AG10803 (cell line): ENCODE measurements around the gene GHRL.

Source experiments
- DNase-seq: peaks from one replicate; pipeline ENCODE4 v3.0.0; 2010; ENCODE audit warnings: low read depth
- H3K4me3 ChIP-seq: 2 replicates; pipeline ENCODE4 v1.5.1; 2011; ENCODE audit warnings: mild to moderate bottlenecking, low read length, control low read depth
- TF ChIP-seq, protein P1 (sequence below): conservative IDR thresholded peaks from 2 replicates; pipeline ENCODE4 v1.5.1; 2011; ENCODE audit warnings: mild to moderate bottlenecking, low read length, control low read depth, inconsistent platforms

Gene GHRL

DNA sequence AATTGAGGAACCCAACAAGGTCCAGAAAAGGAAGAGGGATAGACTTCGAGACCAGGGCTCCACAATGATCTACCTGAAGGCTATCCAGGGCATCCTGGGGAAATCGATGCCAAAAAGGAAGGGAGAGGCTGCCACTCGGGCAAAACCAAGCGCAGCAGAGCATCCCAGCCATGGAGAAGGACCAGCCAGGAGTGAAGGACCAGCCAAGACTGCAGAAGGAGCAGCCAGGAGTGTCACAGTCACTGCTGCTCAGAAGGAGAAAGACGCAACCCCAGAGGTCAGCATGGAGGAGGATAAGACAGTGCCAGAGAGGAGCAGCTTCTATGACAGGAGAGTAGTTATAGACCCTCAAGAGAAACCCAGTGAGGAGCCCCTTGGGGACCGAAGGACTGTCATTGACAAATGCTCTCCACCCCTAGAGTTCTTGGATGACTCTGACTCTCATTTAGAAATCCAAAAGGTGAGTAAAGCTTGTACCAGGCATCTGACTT, 32.5 kb downstream of the GHRL start:
- TF ChIP-seq, protein P1, sequence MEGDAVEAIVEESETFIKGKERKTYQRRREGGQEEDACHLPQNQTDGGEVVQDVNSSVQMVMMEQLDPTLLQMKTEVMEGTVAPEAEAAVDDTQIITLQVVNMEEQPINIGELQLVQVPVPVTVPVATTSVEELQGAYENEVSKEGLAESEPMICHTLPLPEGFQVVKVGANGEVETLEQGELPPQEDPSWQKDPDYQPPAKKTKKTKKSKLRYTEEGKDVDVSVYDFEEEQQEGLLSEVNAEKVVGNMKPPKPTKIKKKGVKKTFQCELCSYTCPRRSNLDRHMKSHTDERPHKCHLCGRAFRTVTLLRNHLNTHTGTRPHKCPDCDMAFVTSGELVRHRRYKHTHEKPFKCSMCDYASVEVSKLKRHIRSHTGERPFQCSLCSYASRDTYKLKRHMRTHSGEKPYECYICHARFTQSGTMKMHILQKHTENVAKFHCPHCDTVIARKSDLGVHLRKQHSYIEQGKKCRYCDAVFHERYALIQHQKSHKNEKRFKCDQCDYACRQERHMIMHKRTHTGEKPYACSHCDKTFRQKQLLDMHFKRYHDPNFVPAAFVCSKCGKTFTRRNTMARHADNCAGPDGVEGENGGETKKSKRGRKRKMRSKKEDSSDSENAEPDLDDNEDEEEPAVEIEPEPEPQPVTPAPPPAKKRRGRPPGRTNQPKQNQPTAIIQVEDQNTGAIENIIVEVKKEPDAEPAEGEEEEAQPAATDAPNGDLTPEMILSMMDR: no peak
- DNase-seq: no peak
- H3K4me3 ChIP-seq: no peak overlapping the region

DNA sequence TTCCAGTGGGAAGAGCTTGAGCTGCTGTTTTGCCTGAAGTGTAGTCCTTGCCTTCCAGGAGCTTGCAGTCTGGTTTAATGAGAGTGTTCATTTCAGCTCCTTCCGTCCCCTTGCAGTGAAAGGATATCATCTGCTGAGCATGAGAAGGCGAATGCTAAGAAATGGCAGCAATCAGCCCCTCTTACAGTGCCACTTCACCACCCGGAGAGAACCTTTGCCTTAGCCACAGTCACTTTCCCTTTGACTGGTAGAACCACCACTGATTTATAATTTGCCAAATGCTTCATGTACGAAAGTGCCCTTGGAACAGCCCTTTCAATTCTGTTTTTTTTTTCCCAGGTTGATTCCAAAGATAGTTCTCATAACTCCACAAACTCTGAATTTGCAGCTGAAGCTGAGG, 32.9 kb downstream of the GHRL start:
- no peak for DNase-seq
- TF ChIP-seq, protein P1: no peak
- no peak overlapping the region for H3K4me3 ChIP-seq

DNA sequence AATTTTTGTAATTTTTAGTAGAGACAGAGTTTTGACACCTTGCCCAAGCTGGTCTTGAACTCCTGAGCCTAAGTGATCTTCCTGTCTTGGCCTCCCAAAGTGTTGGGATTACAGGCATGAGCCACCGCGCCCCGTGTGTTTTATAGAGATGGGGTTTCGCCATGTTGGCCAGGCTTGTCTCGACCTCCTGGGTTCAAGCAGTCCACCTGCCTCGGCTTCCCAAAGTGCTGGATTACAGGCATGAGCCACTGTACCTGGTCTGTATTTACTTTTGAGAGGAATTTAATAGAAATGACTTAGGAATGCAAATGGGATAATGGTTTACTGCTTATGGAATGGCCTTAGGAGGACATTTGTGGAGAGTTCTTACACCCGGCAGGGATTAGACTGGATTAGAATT, 33.7 kb downstream of the GHRL start:
- no peak for DNase-seq
- TF ChIP-seq, protein P1: no peak
- H3K4me3 ChIP-seq: no peak overlapping the region

DNA sequence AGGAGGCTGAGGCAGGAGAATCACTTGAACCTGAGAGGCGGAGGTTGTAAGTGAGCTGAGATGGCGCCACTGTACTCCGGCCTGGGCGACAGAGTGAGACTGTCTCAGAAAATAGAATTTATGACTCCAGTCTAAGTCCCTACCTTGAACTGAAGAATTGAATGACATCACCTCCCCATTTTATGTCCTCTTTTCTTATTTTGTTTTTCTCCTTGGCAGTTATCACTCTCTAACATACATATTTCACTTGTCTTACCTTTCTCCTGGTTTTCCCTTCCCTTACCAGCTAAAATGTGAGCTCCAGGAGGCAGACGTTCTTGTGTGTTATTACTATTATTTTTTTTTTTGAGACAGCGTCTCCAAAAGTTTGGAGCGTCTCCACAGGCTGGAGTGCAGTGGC, 36.9 kb downstream of the GHRL start:
- TF ChIP-seq, protein P1: no peak
- DNase-seq: no peak
- no peak overlapping the region for H3K4me3 ChIP-seq

DNA sequence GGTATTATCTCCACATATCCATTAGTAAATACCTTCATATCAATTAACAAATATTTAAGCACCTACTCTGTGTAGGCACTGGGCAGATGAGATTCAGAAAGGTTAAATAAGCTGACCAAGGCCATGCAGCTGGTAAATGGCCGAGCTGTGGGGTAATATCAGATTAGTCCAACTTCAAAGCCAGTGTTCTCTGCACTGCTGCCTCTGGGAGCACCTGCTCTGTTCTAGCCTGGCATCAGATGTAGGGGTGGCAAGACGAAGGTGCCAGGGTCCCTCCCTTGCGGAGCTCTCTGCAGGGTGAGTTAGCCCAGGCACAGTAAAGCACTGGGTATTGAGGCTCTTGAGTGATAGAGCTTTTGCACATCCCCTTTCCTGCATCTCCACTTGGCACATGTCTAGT, 39.0 kb downstream of the GHRL start:
- TF ChIP-seq, protein P1: no peak
- H3K4me3 ChIP-seq: no peak overlapping the region
- DNase-seq: no peak

DNA sequence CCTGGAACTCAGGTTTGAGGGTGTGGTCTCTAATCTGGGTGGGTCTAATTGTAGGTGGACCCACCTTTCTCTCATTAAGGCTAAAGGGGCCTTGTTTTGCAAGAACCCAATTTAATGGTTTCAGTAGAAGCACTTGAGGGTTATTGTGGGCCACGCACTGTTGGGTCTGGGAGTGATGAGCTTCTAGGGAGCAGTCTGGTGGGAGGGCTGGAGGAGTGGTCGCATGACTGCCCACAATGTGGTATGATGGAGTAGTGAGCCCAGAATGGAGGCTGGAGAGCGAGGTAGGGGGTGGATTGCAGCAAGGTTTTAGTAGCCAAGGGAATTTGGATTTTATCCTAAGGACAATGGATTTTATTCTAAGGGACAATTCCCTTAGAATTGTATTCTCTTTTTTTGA, 41.7 kb downstream of the GHRL start:
- H3K4me3 ChIP-seq: no peak overlapping the region
- no peak for DNase-seq
- TF ChIP-seq, protein P1: no peak

DNA sequence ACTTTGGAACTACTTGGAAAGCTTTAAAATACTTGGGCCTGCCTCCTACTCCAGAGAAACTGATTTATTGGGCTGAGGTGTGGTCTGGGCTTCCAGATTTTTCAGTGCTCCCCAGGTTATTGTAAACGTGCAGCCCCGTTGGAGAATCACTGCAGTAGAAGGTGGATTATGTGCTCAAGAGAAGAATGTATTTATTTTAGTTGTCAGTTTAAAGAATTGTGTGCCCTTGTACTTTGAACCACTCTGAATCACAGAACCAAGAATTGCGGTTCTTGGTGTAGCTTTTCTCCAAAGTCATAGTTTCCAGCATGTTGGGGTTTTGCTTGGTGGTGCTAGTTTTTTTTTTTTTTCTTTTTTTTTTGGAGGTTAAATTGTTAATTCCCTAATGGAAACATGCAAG, 42.9 kb downstream of the GHRL start:
- H3K4me3 ChIP-seq: peak overlapping the region; percentile 88
- TF ChIP-seq, protein P1: no peak
- peak; percentile 11 for DNase-seq
